ENCODE data around the gene MLLT3.
"Not testable (repeated sequence)": the region's sequence is repeated elsewhere in the genome, so short reads cannot be mapped to it uniquely, and the experiment has no call there.

MLLT3 gene

GRCh38 chr9:20593537-20593936 lies 28.8 kb downstream of the MLLT3 start:
- no peak for DNase-seq

GRCh38 chr9:20593105-20593504 lies 29.2 kb downstream of the MLLT3 start:
- no peak for DNase-seq

GRCh38 chr9:20592673-20593072 lies 29.6 kb downstream of the MLLT3 start:
- no peak for DNase-seq

- DNase-seq: no peak
These were observed 31.1 kb downstream of the MLLT3 start for GRCh38 chr9:20591223-20591622.

- no peak for DNase-seq
These were observed 37.2 kb downstream of the MLLT3 start for GRCh38 chr9:20584968-20585643.

GRCh38 chr9:20583088-20583487 lies 39.2 kb downstream of the MLLT3 start:
- DNase-seq: not testable (repeated sequence)

GRCh38 chr9:20582150-20582549 lies 40.1 kb downstream of the MLLT3 start:
- DNase-seq: no peak

- no peak for DNase-seq
These were observed 41.6 kb downstream of the MLLT3 start for GRCh38 chr9:20580673-20581072.

GRCh38 chr9:20579524-20580314 lies 42.6 kb downstream of the MLLT3 start:
- DNase-seq: peak; percentile 16

- no peak for DNase-seq
These were observed 49.3 kb downstream of the MLLT3 start for GRCh38 chr9:20573023-20573422.

- no peak for DNase-seq
These were observed 51.5 kb downstream of the MLLT3 start for GRCh38 chr9:20570756-20571155.

- no peak for DNase-seq
These were observed 52.2 kb downstream of the MLLT3 start for GRCh38 chr9:20570087-20570486.

GRCh38 chr9:20569525-20569924 lies 52.8 kb downstream of the MLLT3 start:
- DNase-seq: no peak

- DNase-seq: no peak
These were observed 53.9 kb downstream of the MLLT3 start for GRCh38 chr9:20568400-20568799.

- DNase-seq: no peak
These were observed 55.9 kb downstream of the MLLT3 start for GRCh38 chr9:20566401-20566800.

GRCh38 chr9:20564650-20565049 lies 57.6 kb downstream of the MLLT3 start:
- no peak for DNase-seq

GRCh38 chr9:20563917-20564316 lies 58.4 kb downstream of the MLLT3 start:
- no peak for DNase-seq

GRCh38 chr9:20562051-20562450 lies 60.2 kb downstream of the MLLT3 start:
- no peak for DNase-seq

- DNase-seq: no peak
These were observed 60.8 kb downstream of the MLLT3 start for GRCh38 chr9:20561531-20561930.

- DNase-seq: no peak
These were observed 62.9 kb downstream of the MLLT3 start for GRCh38 chr9:20559231-20559890.

- DNase-seq: peak; percentile 58
These were observed 63.7 kb downstream of the MLLT3 start for GRCh38 chr9:20558566-20559016.

- no peak for DNase-seq
These were observed 64.3 kb downstream of the MLLT3 start for GRCh38 chr9:20557890-20558565.

- no peak for DNase-seq
These were observed 65.0 kb downstream of the MLLT3 start for GRCh38 chr9:20557285-20557684.
